Measurements from ENCODE around the gene DOHH.

Gene DOHH

GRCh38 chr19:3481241-3482090 is 19.0 kb downstream of the DOHH start:
- TF ChIP-seq CTCF (IDR thresholded peaks at IDR 0.05), result no peak
- Mint-ChIP-seq H3K4me1 (peaks cover 24% of the 10 kb centered on the region), H3K27ac (no peak overlapping the region), H3K27me3 (ENCODE audit: low read depth, poor library complexity) (peaks cover 38% of the 10 kb centered on the region), H3K36me3 (ENCODE audit: low read depth) (no peaks in the 10 kb centered on the region), H3K9me3 (no peaks in the 10 kb centered on the region), H3K4me3 (no peak overlapping the region)
- no peak for DNase-seq

GRCh38 chr19:3480383-3481091 is 19.9 kb downstream of the DOHH start, which contains the start of gene SMIM24:
SMIM24 (minus strand) TSS chr19:3480525; CDS start chr19:3480463, 62 bp downstream.
- no peaks in the 10 kb centered on the region for H3K36me3 Mint-ChIP-seq (ENCODE audit: low read depth)

GRCh38 chr19:3479834-3480215 is 20.6 kb downstream of the DOHH start:
- H3K36me3 Mint-ChIP-seq (ENCODE audit: low read depth), result no peaks in the 10 kb centered on the region
- H3K27me3 Mint-ChIP-seq (ENCODE audit: low read depth, poor library complexity), result peaks cover 34% of the 10 kb centered on the region
- peak; percentile 39 for DNase-seq
- TF ChIP-seq CTCF (IDR thresholded peaks at IDR 0.05), result no peak
- no peak overlapping the region for H3K4me3 Mint-ChIP-seq
- no peaks in the 10 kb centered on the region for H3K9me3 Mint-ChIP-seq
- peaks cover 24% of the 10 kb centered on the region for H3K4me1 Mint-ChIP-seq
- no peak overlapping the region for H3K27ac Mint-ChIP-seq

More at GRCh38 chr19:3480383-3481091, 19.9 kb downstream of the DOHH start, which contains the start of gene SMIM24:
- no peak for DNase-seq
- Mint-ChIP-seq H3K9me3 (no peaks in the 10 kb centered on the region), H3K27me3 (ENCODE audit: low read depth, poor library complexity) (peaks cover 38% of the 10 kb centered on the region), H3K4me1 (peaks cover 24% of the 10 kb centered on the region), H3K4me3 (no peak within 1 kb of the TSS), H3K27ac (no peak within 1 kb of the TSS)
- TF ChIP-seq CTCF (IDR thresholded peaks at IDR 0.05), result no peak

- peaks cover 24% of the 10 kb centered on the region for H3K4me1 Mint-ChIP-seq
- H3K36me3 Mint-ChIP-seq (ENCODE audit: low read depth), result no peaks in the 10 kb centered on the region
- H3K4me3 Mint-ChIP-seq, result no peak overlapping the region
- H3K27ac Mint-ChIP-seq, result no peak overlapping the region
- H3K9me3 Mint-ChIP-seq, result no peaks in the 10 kb centered on the region
- peaks cover 32% of the 10 kb centered on the region for H3K27me3 Mint-ChIP-seq (ENCODE audit: low read depth, poor library complexity)
- peak; percentile 41 for DNase-seq
- no peak for TF ChIP-seq CTCF (IDR thresholded peaks at IDR 0.05)
Measured at GRCh38 chr19:3479177-3479833, 21.2 kb downstream of the DOHH start.

GRCh38 chr19:3478409-3479176 is 21.9 kb downstream of the DOHH start:
- Mint-ChIP-seq H3K9me3 (no peaks in the 10 kb centered on the region), H3K36me3 (ENCODE audit: low read depth) (no peaks in the 10 kb centered on the region), H3K4me3 (no peak overlapping the region), H3K27me3 (ENCODE audit: low read depth, poor library complexity) (peaks cover 34% of the 10 kb centered on the region), H3K27ac (no peak overlapping the region), H3K4me1 (peaks cover 28% of the 10 kb centered on the region)
- no peak for TF ChIP-seq CTCF (IDR thresholded peaks at IDR 0.05)
- DNase-seq, result no peak

Measured in nephron progenitor cell (in vitro differentiated cells).